ENCODE data around the gene ZNF496. TPM values are rescaled to one million over a fixed set of nuclear protein-coding genes. Genes with fewer than 3 reads are reported as not detected.

The ZNF496 gene
- total and polyA plus RNA-seq, 2 of the 4 experiments (the other 2 are of a cell fraction): 11.7 to 16.2 TPM

GRCh38 chr1:247371801-247372259 lies 40.2 kb upstream of the ZNF496 start:
- CTCF ChIA-PET: interaction anchor here (0.6 kb wide), 1 partner anchor 72 kb away, joined by 4 read pairs; no protein-coding TSS in a partner anchor
- in situ Hi-C loops (cut with MboI; ENCODE audit: low sequenced_read_pairs) (loop anchor here (5.0 kb wide), 1 partner anchor 50 kb away; no protein-coding TSS in a partner anchor), dilution Hi-C loops (cut with HindIII; ENCODE audit: low sequenced_read_pairs, unreplicated experiment) (no loop called here), intact Hi-C loops (cut with micrococcal nuclease) (loop anchor here (1.0 to 5.0 kb wide), 2 partner anchors 40 to 1435 kb away; partner anchors contain the start of gene ZNF496)
- Histone ChIP-seq H3K23ac (ENCODE audit: low read depth, low read length) (no peak overlapping the region), H3K27me3 (ENCODE audit: control insufficient read depth, insufficient read depth, low read length) (no peaks in the 10 kb centered on the region), H2BK120ac (ENCODE audit: low read depth, low read length) (no peak overlapping the region), H4K5ac (ENCODE audit: low read depth, low read length) (no peak overlapping the region), H3K56ac (ENCODE audit: extremely low read depth, insufficient read depth, low read length) (no peak overlapping the region), H3K79me1 (ENCODE audit: low read depth in 1 of 2, low read length in 2 of 2) (no peaks in the 10 kb centered on the region), H2BK15ac (ENCODE audit: low read depth, low read length) (no peak overlapping the region), H3K14ac (replicated peaks; ENCODE audit: low read depth, low read length) (no peak overlapping the region), H3K9ac (ENCODE audit: low read depth, low read length) (no peak overlapping the region), H3K4ac (ENCODE audit: low read depth, low read length) (no peak overlapping the region), H2BK20ac (ENCODE audit: low read depth, low read length) (no peak overlapping the region), H3K27ac (ENCODE audit: insufficient read depth, low read length) (no peak overlapping the region), H4K20me1 (ENCODE audit: insufficient read depth, low read length) (no peaks in the 10 kb centered on the region), H3K4me1 (ENCODE audit: control insufficient read depth, insufficient read depth, low read length) (peaks cover 6% of the 10 kb centered on the region; the same call in 1 of the 2 replicates), H2BK5ac (ENCODE audit: low read depth, low read length, poor library complexity, severe bottlenecking) (no peak overlapping the region), H4K8ac (ENCODE audit: low read depth in 2 of 2, low read length in 2 of 2) (no peak overlapping the region), H3K4me3 (ENCODE audit: insufficient read depth, low read depth, low read length) (no peak overlapping the region), H4K91ac (ENCODE audit: insufficient read depth, low read depth, low read length) (no peak overlapping the region), H3K36me3 (ENCODE audit: control insufficient read depth, insufficient read depth, low read length) (no peaks in the 10 kb centered on the region), H3K9me1 (ENCODE audit: insufficient read depth, low read length) (no peaks in the 10 kb centered on the region), H2AK5ac (ENCODE audit: low read depth, low read length) (no peak overlapping the region), H2AFZ (replicated peaks; ENCODE audit: low read length, poor library complexity) (no peak overlapping the region), H3K4me2 (ENCODE audit: low read depth, low read length) (no peak overlapping the region), H3K9me3 (ENCODE audit: control insufficient read depth, insufficient read depth, low read length) (no peaks in the 10 kb centered on the region), H2AK9ac (replicated peaks; ENCODE audit: low read depth, low read length, poor library complexity) (no peak overlapping the region), H3K18ac (ENCODE audit: low read depth, low read length) (no peak overlapping the region)
- BruUV-seq (replicated peaks): no TSS peak
- 93% methylated on average over 8 of the region's 16 CpGs; no CpG with 5 or more reads in 1 of the 2 experiments for WGBS, 2 experiments (ENCODE audit: extremely low coverage in 2 of 2, insufficient read length in 1 of 2)
- ATAC-seq (ENCODE audit: low read depth) (no peak), DNase-seq (no peak)
- no peak for TF ChIP-seq NFE2L2 (IDR thresholded peaks at IDR 0.05; ENCODE audit: low read depth, low read length)
- no peak for TF ChIP-seq BHLHE40 (IDR thresholded peaks at IDR 0.05; ENCODE audit: low read depth, low read length)
- TF ChIP-seq USF2 (IDR thresholded peaks at IDR 0.05; ENCODE audit: low read depth, low read length): no peak
- no peak for TF ChIP-seq FOS (IDR thresholded peaks at IDR 0.05; ENCODE audit: low read depth, low read length)
- no peak for TF ChIP-seq SMC3 (IDR thresholded peaks at IDR 0.05; ENCODE audit: low read depth, low read length)
- POLR2A ChIA-PET (ENCODE audit: unreplicated experiment): no interaction called here
